Globus pallidus (tissue), 1 donor: ENCODE results near the gene NLRC3.

ENCODE experiments used
- DNase-seq: peaks from one replicate; pipeline ENCODE4 v3.0.0-alpha.2; 2015; ENCODE audit warnings: low spot score

NLRC3 gene

DNA sequence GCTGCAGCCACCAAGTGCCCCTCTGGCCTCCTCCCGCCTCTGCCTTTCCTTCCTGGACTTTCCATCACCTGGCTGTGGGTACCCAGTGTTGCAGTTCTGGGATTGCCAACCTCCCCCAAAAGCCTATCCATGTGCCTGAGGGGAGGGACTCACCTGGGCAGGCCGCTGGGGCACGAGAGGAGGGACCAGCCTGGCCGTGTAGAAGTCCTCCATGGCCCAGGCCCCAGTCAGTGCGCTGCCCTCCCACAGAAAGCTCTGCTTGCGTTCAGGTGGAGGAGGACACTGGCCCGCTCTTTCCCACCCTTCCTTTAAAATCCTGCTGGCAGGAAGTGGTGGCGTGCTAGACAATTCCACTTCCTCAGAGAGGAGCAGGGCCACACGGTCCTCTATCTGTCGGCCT, 20.0 kb upstream of the NLRC3 start:
- DNase-seq: no peak

DNA sequence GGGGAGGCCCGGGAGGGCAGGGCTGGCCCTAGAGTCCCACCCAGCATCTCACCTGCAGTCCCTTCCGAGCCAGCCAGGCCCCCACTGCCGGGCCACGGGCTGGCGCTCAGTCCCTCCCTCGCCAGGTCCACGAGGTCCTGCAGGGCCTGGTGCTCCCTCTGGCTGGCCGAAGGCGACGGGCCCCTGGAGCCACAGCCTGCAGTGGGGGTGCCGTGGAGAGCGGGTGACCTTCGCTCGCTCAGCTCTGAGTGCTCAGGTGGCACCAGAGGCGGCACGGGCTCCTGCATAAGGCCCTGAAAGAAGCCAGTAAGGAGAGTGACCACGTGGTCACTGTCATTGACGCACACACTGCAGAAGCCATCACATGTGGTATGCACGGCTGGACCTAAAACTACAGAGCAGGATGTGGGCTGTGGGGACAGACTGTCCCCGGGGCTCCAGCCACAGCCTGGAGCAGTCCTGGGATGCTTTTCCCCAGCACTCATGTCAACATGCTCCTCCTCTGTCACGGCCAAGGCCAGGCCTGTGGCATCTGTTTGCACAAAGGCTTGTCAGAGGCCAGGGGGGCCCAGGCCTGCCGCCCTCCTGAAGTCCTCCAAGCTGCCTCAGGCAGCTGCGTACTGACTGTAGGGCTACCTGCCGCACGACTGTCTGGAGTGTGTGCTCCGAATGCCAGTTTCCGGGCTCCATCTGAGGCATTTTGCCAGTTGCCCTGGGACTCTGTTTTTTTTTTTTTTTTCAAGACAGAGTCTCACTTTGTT, 19.1 kb upstream of the NLRC3 start:
- no peak for DNase-seq

DNA sequence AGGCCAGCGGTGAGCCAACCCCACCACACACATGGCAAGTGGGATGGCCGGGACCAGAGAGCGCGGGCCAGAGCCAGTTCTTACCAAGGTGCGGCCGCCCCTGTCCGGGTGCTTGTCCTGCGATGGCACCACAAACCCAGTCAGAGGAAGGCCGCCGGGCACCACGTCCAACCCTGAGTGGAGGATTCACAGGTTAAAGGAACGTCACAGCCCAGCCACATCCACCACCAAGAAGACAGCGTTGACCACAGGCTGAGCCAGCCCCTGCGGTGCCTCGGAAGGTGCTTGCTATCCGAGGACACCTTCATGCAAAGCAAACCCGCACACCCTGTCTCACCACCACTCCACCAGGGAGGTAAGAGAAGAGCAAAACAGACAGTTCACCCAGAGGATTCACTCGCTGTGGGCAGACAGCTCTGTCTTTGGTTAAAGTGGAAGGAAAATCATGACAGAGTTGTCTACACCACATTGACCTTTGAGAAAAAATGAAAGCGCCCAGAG, 18.4 kb upstream of the NLRC3 start:
- no peak for DNase-seq

DNA sequence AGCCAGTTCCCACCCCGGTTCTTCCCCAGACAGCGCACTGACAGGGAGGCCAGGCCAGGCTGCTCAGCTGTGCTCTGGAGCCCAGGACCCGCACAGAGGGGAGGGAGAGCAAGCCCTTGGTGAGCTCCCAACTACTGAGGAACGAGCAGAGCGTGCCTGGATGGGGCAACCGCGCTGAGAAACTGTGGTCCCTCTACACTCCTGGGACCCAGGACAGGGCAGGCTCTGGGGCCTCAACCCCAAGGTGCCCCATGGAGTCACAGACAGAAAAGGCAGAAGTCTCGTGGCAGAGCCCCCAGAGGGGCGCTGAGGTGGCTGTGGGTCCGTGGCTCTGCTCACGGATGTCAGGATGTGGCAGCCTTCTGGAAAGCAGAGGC, 17.9 kb upstream of the NLRC3 start:
- DNase-seq: no peak

DNA sequence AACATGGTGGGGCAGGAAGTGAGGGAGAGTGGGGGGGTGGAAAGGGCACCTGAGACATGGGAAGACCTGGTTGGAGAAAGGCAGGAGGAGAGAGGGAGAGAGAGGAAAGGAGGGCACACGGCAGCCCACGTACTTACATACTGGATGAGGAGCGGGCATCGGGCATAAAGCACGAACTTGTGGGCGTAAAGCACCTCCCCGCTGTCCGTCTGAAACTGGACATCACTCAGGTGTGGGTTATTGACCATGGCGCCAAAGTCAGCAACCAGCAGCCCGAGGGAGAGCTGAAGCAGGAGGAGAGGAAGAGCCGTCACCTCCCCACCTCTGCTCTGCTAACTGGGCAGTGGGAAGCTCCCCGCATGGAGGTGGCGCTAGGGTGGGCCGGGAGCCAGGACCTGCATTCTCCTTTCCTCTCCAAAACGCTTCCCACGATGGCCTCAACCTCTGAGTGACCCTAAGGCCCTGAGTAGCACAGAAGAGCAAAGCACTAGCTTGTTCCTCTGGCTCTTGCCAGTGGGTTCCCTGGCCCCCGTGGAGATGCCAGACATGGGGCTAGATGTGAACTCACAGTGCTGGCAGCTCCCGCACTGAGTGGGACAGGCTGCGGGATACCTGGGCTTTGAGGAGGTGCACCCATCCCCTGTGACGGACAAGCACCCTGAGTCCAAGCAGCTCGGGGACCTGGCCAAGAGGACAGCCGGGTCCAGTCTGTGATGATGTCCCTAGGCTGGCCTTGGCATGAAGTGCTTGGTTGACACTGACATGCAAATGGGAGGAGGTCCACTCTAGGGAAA, 17.3 kb upstream of the NLRC3 start:
- DNase-seq: no peak

DNA sequence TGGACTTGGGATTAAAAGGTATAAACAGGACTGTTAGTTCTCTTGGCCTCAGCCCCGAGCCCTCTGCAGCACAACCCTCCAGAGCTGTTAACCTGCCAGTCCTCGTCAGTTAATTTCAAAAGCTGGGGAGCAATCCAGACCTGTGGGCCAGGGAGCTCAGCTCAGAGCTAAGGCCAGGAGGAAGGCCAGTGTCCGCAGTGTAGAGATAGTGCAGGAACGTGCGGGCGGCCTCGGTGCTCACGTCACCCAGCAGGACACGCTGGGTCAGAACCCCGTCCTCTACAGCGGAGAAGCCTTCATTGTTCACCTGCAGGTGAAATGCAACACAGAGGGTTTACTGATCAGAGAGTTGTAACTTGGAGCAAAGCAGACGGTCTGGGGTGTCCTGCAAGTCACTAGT, 15.4 kb upstream of the NLRC3 start:
- DNase-seq: no peak

DNA sequence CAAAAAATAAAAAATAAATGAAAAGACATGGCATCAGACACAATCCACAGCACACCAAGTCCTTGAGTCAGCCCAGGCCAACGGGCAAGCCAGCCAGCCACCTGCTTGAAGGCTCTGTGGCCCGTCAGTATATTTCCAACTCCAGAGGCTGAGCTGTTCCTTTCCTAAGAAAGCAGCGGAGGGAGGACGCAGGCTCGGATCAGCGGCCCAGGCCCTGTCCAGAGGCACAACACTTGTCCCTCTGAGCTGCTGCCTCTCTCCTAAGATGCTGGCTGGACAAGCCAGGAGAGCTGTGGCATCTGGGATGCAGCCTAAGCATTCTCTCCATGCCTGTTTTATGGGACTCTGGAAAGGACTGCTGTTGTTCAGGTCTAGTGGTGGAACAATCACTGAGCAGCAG, 14.8 kb upstream of the NLRC3 start:
- no peak for DNase-seq

DNA sequence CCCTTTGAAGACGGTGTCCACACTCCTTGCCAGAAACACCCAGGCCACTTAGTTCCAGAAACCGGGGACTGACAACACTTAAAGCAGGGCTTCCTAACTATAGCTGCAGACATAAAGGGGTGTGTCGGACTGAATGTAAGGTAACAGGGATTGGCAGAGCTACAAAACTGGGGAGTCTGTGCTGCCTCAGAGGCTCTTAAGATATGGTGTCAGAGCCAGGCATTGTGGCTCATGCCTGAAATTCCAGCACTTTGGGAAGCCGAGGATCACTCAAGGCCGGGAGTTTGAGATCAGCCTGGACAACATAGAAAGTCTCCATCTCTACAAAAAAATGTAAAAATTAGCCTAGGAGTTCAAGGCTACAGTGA, 14.2 kb upstream of the NLRC3 start:
- no peak for DNase-seq

DNA sequence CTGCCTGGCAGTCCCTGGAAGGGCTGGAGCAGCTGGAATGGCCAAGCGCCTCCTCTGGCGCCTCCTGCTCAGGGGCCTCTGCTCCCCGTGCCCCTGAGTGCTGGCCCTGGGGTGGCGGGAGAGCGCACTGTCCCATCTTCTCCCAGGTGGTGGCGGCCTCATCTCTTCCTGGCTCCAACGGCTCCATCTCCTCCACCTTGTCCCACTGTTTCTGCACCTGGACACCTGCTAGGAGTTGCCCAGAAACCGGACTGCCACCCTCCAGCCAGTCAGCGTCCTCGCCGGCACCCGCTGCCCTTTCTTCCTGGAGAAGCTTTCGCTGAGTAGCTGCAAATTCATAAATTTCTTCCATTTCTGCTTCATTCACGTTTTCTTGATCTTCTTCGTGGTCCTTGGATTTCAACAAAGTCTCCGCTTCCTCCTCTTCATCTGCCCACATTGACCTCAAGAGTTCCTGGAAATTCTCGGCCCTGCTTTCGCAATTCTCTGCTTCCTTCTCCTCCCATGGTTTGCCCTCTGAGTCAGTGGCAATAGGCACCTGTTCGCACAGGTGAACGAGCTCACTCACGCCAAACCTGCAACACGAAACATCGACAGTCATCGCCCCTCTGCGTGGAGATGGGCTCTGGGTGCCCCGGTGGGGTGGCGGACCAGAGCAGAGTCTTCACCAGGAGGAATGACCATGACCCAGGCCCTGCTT, 13.7 kb upstream of the NLRC3 start:
- no peak for DNase-seq

DNA sequence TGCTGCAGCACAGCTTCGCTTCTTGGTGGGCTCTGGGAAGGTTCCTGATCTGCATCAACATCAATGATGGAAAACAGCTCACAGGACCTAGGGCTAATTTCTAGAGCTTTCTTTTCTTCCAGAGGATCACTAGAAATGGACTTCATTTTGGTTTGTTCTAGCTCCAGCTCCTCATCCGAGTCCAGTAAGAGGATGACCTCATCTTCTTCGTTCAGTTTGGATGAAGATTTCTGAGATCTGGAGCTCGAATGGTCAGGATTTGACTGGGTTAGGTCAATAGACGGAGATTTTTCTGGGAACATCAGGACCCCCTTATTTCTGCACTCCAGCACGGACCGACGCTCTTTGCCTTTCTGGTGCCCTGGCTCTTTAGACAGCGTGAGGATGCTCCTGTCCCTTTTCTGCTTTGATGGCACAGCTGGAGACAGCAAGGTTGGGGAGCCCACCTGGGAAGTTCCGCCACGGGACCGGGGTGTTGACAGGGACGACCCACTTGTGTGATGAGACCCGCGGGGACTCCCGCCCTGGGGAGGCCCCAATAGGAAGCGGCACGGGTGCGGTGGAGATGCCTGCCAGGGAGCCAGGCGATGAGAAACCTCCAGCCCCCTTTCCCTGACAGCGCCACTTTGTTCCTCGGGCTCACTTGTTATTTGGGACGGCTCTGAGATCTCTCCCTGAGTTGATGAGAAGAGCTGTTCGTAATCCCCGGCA, 12.9 kb upstream of the NLRC3 start:
- DNase-seq: no peak

DNA sequence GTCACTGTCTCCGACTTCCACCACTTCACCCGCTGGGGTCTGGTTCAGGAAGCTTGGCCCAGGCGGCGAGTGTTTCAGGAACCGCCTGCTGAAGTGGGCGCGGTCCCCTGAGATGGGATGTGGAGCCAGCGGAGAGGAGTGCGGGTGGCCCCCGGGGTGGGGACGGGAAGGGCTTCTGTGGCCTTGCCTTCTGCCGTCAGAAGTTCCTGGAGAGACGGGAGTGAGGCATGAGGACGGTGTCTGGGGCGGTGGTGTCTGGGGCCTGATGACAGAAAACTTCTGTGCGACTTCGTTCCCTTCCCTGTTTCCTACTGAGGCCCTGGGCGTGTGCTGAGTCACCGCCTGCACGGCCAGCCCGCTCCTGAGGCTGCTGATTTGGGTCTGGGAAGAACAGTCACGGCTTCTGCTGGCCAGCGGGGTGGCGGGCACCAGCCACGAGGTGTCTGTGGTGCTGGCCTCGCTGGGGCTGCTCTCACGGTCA, 12.3 kb upstream of the NLRC3 start:
- no peak for DNase-seq

DNA sequence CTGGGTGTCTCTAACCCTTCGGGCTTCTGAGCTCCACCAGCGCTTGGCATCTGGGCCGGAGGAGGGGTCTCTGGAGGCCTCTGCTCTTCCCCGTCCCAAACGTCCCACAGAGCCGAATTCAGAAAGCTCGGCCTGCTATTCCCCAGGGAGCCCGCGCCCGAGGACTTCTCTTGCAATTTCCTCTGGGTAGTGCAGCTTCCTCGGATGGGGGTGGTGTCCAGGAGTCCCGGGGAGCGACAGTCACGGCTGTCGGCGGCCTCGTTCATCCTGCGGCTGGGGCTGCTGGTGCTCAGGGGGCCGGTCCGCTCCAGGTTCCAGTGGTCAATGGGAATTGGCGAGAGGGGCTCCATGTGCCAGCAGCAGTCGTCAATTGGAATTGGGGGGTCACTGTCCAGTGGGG, 11.8 kb upstream of the NLRC3 start:
- DNase-seq: no peak

DNA sequence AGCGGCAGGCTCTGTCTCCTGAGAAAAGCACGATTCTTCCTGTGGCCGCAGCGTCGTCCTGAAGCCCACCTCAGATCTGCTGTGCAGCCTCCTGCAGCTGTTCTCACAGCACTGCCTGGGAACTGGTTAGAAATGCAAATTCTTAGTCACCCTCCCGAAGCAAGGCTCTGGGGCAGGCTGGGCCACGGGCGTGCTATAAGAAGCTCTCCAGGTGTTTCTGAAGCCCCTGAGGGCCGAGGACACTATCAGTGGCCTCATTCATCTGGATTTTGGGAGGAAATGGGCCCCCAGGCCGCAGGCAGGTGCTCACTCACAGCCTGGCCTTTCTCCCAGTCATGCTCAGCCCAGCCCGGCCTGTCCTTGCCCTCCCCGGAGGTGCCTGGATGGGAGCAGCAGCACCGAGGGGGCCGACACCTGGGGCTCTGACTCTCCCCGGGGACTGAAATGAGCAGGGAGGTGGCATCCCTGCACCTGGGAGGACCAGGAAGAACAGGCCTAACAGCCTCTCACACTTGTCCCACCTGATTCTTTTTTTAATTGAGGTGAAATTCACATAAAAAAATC, 10.4 kb upstream of the NLRC3 start:
- DNase-seq: no peak

DNA sequence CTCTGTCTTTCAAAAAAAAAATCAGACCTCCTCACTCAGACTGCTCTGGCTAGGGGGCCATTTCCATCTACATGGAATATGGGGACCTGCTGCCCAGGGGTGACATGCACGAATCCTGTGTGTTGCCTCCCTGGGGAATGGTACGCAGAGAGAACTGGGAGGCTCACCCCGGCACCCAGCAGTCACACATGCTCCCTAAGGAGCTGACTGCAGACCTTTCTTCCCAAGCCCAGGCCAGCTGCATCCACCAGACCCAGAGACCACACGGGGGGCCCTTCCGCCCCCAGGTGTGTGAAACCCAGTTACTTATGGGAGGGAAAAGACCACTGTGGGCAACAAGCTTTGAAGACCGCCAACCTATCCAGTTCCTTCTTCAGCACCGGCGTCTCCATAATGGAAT, 7.2 kb upstream of the NLRC3 start:
- DNase-seq: no peak

DNA sequence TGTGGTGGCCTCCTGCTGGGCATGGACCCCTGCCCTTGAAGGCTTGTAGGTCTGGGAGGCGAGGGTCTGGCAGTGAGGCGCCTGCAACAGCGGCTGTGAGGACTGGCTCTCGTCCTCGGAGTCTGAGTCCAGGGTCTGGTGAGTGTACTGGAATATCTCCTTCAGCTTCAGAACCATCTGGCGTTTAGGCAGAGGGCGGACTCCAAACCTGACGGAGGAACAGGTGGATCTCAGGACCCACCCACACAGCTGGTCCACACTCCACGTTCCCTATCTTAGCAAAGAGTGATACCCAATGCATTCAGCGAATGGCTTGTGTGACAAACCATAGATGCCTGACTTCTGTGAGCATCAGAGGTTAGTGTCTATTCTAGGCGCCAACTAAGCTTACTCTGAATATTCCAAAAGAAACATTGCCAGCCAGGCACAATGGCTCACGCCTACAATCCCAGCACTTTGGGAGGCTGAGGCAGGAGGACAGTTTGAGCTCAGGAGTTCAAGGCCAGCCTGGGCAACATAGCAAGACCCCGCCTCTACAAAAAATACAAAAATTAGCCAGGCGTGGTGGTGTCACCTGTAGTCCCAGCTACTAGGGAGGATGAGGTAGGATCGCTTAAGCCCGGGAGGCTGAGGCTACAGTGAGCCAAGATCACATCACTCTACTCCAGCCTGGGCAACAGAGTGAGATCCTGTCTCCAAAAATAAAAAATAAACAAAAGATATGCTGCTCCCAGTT, 6.3 kb upstream of the NLRC3 start:
- no peak for DNase-seq

DNA sequence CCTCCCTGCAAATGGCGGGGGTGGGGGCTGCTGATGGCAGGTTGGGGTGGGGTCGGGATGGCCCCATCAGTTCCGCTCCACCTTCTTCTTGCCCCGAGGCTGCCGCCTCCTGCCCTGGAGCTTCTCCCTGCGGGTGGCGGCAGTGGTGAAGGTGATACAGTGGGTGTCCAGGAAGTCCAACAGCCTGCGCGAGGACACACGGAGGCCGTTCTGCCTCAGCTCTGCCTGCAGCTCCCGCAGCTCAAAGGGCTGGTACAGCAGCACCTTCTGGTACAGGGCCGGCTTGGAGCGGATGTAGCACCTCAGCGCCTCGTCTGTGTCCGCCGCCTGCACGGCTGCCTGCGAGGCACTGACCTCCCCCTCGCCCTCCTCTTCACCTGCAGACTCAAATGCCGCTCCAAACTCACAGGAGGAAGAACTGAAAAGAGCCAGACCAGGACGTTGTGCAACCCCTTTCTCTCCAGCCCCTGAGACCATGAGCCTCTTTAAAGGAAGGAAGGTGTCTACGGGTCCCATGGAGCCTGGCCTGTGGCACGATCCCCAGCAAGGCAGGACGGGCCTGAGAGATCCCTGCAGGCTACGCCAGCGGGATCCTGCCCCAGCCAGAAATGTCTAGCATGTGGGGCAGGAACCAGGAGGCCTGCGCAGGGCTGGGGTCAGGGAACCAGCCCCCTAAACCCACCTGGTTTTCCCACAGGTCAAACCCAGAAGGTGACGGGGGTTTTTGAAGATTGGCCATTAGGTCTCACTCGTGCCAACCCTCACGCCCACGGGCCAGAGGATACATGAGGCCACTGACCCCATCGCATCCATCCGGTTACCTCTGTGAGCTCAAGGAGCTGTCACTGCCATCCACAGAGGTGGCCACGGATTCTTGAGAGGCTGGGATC, 5.3 kb upstream of the NLRC3 start:
- no peak for DNase-seq

DNA sequence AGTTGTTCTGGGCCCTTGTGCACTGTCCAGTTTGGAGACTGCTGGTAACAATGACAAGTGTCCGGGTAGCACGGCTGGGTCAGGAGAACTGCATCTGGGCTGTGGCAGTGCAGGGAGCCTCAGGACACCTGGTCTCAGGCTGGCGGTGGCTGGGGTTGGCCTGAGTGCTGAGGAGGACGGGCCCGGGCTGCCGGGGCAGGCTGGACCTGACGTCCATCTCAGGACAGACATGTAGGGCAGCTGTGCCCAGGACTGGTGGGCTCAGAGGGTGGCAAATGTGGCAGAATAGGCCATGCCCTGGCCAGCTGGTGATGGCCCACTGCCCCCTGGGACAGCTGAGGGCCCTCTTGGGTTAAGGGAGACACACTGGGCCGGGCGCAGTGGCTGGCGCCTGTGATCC, 4.2 kb upstream of the NLRC3 start:
- DNase-seq: no peak

DNA sequence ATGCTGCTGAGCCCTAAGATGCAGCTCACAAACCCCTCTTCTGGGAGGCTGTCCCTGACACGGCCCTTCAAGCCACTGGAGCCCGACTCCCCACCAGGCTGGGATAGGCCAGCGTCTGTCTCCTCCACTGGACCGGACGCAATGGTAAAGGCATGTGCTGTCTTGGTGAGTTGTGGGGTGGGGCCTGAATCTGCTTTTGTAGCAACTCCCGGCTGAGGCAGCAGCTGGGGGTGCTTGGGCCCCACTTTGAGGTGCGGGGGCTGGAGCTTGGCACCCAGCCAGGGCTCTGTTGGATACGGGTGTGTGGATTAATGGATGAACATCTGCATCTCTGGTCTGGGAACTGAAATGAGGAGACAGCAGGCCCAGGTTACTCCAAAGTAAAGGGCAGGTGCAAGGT, 3.5 kb upstream of the NLRC3 start:
- no peak for DNase-seq

DNA sequence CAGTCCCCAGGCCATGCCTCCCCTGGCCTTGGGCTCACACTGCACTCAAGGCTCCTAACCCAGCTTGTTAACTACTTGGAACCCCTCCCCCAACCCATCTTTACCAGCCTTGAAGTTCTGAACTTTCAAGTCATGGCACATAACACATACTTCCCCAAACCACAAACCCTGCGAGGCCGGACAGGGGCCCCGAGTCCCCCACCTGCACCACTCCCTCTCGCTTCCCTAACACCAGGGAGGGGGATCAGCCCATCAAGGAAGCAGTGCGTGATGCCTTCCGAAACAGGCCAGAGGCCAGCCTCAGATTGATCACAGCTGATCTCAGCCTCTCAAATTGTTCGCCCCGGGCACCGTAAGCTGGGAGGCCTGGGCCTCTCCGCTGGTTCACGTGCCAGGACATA, 3.0 kb upstream of the NLRC3 start:
- no peak for DNase-seq

DNA sequence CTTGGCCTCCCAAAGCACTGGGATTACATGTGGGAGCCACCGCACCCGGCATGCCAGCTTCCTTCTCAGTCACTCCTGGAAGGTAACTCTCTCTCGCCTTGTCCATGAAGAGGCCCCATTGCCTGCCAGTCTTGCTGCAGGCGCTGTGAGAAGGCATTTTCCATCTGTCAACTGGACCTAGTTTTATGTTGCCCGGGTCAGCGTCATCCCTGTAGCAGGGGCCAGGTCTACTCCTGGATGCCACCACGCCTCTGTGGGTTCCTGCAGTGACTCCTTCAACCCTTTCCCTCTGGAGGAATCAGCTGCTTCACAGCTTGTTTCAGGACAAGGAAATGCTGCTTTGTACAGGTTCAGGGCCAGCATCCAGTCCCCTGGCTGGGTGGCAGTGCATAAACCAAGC, 2.6 kb upstream of the NLRC3 start:
- DNase-seq: no peak
